ENCODE measurements around the gene LRRC8A. TPM values are rescaled to one million over a fixed set of nuclear protein-coding genes. Genes with fewer than 3 reads are reported as not detected.

Gene LRRC8A
- total RNA-seq, 1 donor from 2014 or later = 67.2 TPM

DNA sequence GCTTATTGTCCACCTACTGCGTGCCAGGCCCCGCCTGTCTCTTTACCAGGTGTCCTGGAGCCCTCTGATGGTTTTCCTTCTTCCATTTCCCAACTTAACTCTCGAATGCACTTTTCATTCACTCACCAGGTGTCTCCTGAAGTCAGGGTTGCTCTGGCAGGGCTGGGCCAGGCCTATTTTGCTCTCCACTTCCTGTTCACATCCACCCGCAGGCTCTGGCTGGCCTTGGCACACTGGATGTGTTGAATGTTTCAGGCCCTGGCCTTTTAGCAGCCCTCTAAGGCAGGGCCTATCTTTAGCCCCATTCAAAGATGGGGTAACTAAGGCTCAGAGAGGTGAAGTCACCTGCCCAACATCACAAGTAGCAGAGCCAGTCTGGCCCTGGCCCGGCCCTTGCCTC lies 16.4 kb downstream of the LRRC8A start:
- ATAC-seq (no peak), DNase-seq (ENCODE audit: low spot score) (no peak)
- intact Hi-C loops (cut with DNase I) = no loop called here

GRCh38 chr9:128898845-128899565 lies 17.1 kb downstream of the LRRC8A start:
- intact Hi-C loops (cut with DNase I) = no loop called here
- ATAC-seq = no peak

GRCh38 chr9:128899566-128900322 lies 17.8 kb downstream of the LRRC8A start:
- DNase-seq (ENCODE audit: low spot score) (no peak), ATAC-seq (no peak)
- intact Hi-C loops (cut with DNase I) = no loop called here

More at GRCh38 chr9:128898845-128899565, 17.1 kb downstream of the LRRC8A start:
- DNase-seq (ENCODE audit: low spot score) = no peak

DNA sequence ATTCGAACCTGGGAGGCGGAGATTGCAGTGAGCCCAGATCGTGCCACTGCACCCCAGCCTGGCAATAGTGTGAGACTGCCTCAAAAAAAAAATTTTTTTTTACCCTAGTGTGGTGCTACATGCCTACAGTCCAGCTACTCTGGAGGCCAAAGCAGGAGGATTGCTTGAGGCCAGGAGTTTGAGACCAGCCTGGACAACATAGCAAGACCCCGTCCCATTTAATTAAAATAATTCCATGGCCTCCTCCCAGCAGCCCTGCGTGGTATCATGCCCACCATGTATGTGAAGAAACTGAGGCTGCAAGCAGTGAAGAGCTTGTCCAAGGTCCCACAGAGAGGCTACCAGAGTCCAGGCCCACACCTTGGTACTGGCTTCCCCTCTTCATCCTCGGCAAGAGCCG lies 19.4 kb downstream of the LRRC8A start:
- intact Hi-C loops (cut with DNase I) = no loop called here
- DNase-seq (ENCODE audit: low spot score) (no peak), ATAC-seq (no peak)

GRCh38 chr9:128901822-128902221 lies 19.9 kb downstream of the LRRC8A start:
- ATAC-seq (no peak), DNase-seq (ENCODE audit: low spot score) (no peak)
- intact Hi-C loops (cut with DNase I) = no loop called here

- ATAC-seq (peak; percentile 20), DNase-seq (ENCODE audit: low spot score) (no peak)
- intact Hi-C loops (cut with DNase I) = no loop called here
Measured at GRCh38 chr9:128902351-128903078, 20.6 kb downstream of the LRRC8A start.

GRCh38 chr9:128903079-128903461 lies 21.1 kb downstream of the LRRC8A start:
- intact Hi-C loops (cut with DNase I) = no loop called here
- ATAC-seq (no peak), DNase-seq (ENCODE audit: low spot score) (no peak)

DNA sequence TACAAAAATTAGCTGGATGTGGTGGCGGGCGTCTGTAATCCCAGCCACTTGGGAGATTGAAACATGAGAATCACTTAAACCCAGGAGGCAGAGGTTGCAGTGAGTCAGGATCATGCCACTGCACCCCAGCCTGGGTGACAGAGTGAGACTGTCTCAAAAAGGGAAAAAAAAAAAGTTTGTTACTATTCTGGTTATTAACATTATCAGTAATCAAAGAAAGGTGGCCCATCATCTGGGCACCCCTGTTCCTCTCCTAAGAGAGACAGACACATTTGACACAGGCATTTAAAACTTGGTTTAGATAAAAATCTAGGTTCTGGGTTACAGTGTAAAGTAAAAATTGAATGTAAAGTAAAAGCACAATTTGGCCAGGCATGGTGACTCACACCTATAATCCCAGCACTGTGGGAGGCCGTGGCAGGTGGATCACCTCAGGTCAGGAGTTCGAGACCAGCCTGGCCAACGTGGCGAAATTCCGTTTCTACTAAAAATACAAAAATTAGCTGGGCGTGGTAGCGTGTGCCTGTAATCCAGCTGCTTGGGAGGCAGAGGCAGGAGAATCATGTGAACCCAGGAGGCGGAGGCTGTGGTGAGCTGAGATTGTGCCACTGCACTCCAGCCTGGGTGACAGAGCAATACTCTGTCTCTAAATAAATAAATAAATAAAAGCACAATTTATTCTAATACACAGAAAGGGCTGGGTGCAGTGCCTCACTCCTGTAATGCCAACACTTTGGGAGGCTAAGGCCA lies 22.1 kb downstream of the LRRC8A start:
- ATAC-seq (no peak), DNase-seq (ENCODE audit: low spot score) (no peak)
- intact Hi-C loops (cut with DNase I) = no loop called here

DNA sequence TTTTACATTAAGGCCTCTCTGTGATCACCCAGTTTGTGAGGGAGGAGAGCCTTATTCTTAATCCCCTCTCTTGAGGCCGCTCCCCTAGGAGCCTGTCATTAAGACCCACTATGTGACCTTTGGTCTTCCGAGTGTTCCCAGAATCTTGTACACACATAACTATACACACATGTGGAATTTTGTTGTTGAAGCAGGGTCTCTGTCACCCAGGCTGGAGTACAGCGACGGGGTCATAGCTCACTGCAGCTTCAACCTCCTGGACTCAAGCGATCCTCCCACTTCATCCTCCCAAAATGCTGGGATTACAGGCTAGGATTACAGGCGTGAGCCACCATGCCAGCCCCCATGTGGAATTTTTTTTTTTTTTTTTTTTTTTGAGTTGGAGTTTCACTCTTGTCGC lies 24.0 kb downstream of the LRRC8A start:
- DNase-seq (ENCODE audit: low spot score) = no peak
- intact Hi-C loops (cut with DNase I) = no loop called here
- ATAC-seq = no peak

DNA sequence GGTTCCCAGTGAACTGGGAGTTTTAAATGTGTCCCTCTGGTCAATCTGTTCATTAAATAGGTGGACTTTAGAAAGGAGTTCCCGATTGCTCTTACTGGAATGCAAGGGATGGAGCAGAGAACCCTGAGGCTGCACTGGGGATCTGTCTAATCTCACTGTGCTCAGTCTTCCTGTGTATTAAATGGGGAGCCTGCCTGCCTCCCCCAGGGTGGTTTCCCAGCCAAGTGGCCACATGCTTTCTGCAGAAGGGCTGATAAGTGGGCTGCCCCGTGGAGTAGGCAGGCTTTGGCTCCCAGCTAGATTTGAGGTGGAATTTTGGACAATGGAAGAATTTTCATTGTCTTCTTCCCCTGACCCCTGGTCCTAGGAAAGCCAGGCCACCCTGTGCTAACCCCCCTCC lies 24.8 kb downstream of the LRRC8A start:
- intact Hi-C loops (cut with DNase I) = no loop called here

DNA sequence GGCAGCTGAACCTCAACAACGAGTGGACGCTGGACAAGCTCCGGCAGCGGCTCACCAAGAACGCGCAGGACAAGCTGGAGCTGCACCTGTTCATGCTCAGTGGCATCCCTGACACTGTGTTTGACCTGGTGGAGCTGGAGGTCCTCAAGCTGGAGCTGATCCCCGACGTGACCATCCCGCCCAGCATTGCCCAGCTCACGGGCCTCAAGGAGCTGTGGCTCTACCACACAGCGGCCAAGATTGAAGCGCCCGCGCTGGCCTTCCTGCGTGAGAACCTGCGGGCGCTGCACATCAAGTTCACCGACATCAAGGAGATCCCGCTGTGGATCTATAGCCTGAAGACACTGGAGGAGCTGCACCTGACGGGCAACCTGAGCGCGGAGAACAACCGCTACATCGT lies 26.4 kb downstream of the LRRC8A start:
- no peak for ATAC-seq
- intact Hi-C loops (cut with DNase I) = no loop called here
- no peak for DNase-seq (ENCODE audit: low spot score)

More for the DNA sequence above, 24.8 kb downstream of the LRRC8A start:
- DNase-seq (ENCODE audit: low spot score) = no peak
- ATAC-seq = no peak

DNA sequence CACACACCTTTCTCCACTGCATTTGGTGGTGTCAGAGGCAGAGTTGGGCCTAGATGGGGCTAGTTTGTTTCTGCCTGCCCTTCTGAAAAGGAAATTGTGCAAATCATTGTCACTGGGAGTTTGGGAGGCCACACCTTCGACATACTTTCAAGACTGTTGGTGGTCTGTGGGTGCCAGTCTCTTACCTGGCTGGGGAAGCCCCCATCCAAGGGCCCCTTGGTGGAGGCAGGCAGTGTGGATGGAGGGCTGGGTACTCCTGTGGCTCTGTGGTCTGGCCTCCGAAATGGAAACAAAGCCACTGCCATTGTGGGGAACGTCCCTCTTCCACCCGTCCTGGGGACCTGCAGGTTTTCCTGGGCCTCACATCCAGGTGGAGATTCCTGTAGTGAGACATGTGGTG lies 27.9 kb downstream of the LRRC8A start:
- DNase-seq (ENCODE audit: low spot score) (no peak), ATAC-seq (no peak)
- intact Hi-C loops (cut with DNase I) = no loop called here

DNA sequence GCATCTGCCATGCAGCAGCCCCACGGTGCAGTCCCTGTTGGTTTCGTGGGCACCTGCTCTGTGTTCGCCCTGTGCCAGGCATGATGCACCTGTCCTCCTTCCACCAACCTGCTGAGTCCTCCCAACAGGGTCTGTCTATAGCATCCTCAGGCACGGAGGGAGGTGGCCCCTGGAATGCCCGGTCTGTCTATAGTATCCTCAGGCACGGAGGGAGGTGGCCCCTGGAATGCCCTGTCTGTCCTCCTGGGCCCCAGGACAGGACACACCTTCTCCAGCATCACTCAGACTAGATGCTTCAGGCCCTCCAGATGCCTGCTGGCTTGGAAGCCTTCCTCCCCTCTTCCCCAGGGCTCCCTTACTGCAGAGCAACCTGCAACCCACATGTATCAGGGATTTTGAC lies 29.0 kb downstream of the LRRC8A start:
- DNase-seq (ENCODE audit: low spot score) = no peak
- no peak for ATAC-seq
- intact Hi-C loops (cut with DNase I) = no loop called here

GRCh38 chr9:128911529-128912035 lies 29.6 kb downstream of the LRRC8A start:
- no peak for DNase-seq (ENCODE audit: low spot score)
- intact Hi-C loops (cut with DNase I) = no loop called here
- ATAC-seq = peak; percentile 25

- ATAC-seq (peak; percentile 5), DNase-seq (ENCODE audit: low spot score) (no peak)
- intact Hi-C loops (cut with DNase I) = no loop called here
Measured at GRCh38 chr9:128912270-128912853, 30.4 kb downstream of the LRRC8A start.

GRCh38 chr9:128913048-128913900 lies 31.3 kb downstream of the LRRC8A start:
- DNase-seq (ENCODE audit: low spot score) = no peak
- intact Hi-C loops (cut with DNase I) = no loop called here

GRCh38 chr9:128913995-128914772 lies 32.3 kb downstream of the LRRC8A start:
- ATAC-seq (no peak), DNase-seq (ENCODE audit: low spot score) (no peak)
- intact Hi-C loops (cut with DNase I) = no loop called here

More at GRCh38 chr9:128913048-128913900, 31.3 kb downstream of the LRRC8A start:
- no peak for ATAC-seq

Measured in sciatic nerve (tissue), 2 donors.